ENCODE data around the gene ZNF205. TPM values are rescaled to one million over a fixed set of nuclear protein-coding genes. Genes with fewer than 3 reads are reported as not detected.
A peak's percentile ranks its signal among the peaks of the same experiment; 100 is the strongest.

The ZNF205 gene
- total and polyA plus RNA-seq, 5 donors, result 6.4 to 10.9 (median 9.9) TPM

- intact Hi-C loops (cut with DNase I), result no loop called here
- WGBS, result 72% methylated on average over 7 of the region's 7 CpGs
- Histone ChIP-seq H3K4me1 (ENCODE audit: control insufficient read depth, insufficient read depth, low read length) (peaks cover 4% of the 10 kb centered on the region), H3K27me3 (ENCODE audit: control insufficient read depth, insufficient read depth) (no peaks in the 10 kb centered on the region), H3K9me3 (ENCODE audit: control insufficient read depth, low read length) (no peaks in the 10 kb centered on the region), H3K27ac (ENCODE audit: low read length) (no peak overlapping the region), H3K4me3 (ENCODE audit: low read length) (no peak overlapping the region)
- ATAC-seq (no peak), DNase-seq (no peak)
Observed at GRCh38 chr16:3084969-3085670, 27.3 kb upstream of the ZNF205 start.

GRCh38 chr16:3085868-3086595, 26.4 kb upstream of the ZNF205 start:
- DNase-seq (peak in 1 of 3 donors; percentile 14), ATAC-seq (peak in 1 of 2 donors; percentile 3)
- Histone ChIP-seq H3K9me3 (ENCODE audit: control insufficient read depth, low read length) (no peaks in the 10 kb centered on the region), H3K27me3 (ENCODE audit: control insufficient read depth, insufficient read depth) (no peaks in the 10 kb centered on the region), H3K27ac (ENCODE audit: low read length) (peak overlapping the region; percentile 73), H3K4me1 (ENCODE audit: control insufficient read depth, insufficient read depth, low read length) (peaks cover 4% of the 10 kb centered on the region), H3K4me3 (ENCODE audit: low read length) (peak overlapping the region; percentile 29)
- intact Hi-C loops (cut with DNase I), result no loop called here
- WGBS, result 69% methylated on average over 17 of the region's 17 CpGs

DNA sequence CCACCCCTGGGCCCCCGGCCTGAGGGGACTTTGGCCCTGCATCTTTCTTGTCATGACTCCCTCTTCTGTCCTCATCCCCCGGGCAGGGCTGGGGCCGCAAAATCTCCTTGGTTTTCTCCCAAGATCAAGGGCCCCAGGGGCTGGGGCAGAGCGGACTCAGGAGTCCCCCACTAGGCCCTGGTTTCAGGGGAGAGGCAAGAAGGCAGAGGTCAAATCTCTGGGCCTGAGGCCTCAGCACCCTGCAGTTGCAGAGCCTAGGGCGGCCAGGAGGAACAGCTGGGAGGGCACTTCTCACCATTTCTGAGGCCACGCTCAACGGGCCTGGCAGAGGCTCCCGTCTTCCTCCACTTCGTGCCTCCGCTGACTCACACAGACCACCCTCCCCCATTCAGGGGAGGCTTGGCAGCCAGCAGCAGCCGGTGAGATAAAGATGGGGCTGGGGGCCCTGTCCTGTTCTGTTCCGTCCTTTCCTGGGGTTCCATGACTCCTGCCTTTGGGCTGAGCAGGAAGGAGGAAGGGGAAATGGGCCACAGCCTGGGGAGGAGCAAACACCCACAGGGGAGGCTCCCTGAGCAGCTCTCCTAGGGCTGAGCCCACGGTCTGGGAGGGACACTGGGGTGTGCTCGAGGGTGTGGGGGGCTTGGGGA, 25.7 kb upstream of the ZNF205 start:
- no peaks in the 10 kb centered on the region for H3K9me3 ChIP-seq (ENCODE audit: control insufficient read depth, low read length)
- ATAC-seq, result peak; percentile 67 to 83
- H3K27me3 ChIP-seq (ENCODE audit: control insufficient read depth, insufficient read depth), result no peaks in the 10 kb centered on the region
- H3K4me3 ChIP-seq (ENCODE audit: low read length), result peak overlapping the region; percentile 29
- peaks cover 4% of the 10 kb centered on the region for H3K4me1 ChIP-seq (ENCODE audit: control insufficient read depth, insufficient read depth, low read length)
- intact Hi-C loops (cut with DNase I), result no loop called here
- peak in 1 of 3 donors; percentile 66 for DNase-seq
- 45% methylated on average over 14 of the region's 14 CpGs for WGBS
- peak overlapping the region; percentile 73 for H3K27ac ChIP-seq (ENCODE audit: low read length)

DNA sequence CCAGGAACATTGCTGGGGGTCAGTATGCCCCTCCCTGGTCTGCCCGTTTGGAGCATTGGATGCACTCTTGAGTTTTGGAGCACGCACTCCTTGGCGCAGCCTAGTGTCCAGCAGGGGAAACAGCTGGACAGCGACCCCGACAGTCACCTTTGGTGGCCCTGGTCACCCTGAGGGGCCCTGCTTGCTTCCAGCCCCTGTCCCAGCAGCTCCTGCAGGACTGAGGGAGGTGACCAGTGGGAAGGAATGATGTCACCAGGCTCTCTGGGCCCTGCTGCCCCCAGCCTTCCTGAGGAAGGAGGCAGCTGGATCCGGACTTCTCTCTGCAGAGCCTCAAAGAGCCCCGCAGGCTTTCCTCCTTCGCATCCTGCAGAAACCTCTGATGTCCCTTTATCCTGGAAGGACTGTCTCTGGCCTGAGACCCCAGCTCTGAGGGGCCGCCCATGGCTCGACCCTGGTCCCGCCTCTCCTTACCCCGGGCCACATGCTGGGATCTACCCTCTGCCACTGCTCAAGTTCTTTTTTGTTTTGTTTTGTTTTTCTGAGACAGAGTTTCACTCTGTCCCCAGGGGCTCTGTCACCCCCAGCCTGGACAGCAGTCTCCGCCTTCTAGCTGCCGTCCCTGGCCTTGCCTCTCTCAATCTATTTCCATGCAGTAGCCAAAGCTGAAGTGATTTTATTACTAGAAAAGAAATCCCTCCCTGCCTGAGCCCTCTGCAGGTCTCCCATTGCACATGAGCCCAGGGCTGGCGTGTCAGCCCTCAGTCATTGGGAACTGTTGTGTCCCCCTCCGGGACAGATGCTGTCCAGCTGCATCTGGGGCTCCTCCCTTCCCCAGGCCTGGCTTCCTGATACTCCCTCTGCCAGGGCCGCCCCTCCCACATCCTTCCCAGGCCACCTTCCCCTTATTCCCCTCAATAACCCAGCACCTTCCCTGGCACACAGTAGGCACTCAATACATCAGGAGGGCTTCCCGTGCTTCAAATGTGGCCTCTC, 24.8 kb upstream of the ZNF205 start:
- intact Hi-C loops (cut with DNase I), result no loop called here
- Histone ChIP-seq H3K9me3 (ENCODE audit: control insufficient read depth, low read length) (no peaks in the 10 kb centered on the region), H3K4me3 (ENCODE audit: low read length) (peak overlapping the region; percentile 29), H3K27me3 (ENCODE audit: control insufficient read depth, insufficient read depth) (no peaks in the 10 kb centered on the region), H3K27ac (ENCODE audit: low read length) (peak overlapping the region; percentile 73), H3K4me1 (ENCODE audit: control insufficient read depth, insufficient read depth, low read length) (peaks cover 4% of the 10 kb centered on the region)
- DNase-seq (peak; percentile 55 to 80 (median 78)), ATAC-seq (peak; percentile 78 to 88)
- WGBS, result 34% methylated on average over 18 of the region's 18 CpGs

DNA sequence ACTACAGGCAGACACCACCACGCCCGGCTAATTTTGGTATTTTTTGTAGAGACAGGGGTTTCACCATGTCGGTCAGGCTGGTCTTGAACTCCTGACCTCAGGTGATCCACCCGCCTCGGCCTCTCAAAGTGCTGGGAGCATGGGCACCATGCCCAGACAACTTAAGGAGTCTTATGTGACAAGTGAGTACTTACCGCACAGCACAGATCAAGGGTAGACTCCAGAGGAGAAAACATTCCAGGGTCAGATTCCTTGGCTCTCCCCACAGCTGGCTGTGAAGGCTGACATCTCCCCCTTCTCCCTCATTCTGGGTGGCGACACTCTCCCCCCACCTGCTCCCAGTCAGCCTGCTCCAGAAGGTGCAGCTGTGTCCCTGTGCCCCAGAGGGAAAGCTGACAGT, 23.9 kb upstream of the ZNF205 start:
- ATAC-seq, result no peak
- peaks cover 4% of the 10 kb centered on the region for H3K4me1 ChIP-seq (ENCODE audit: control insufficient read depth, insufficient read depth, low read length)
- peak in 2 of 3 donors; percentile 21 to 43 for DNase-seq
- H3K9me3 ChIP-seq (ENCODE audit: control insufficient read depth, low read length), result no peaks in the 10 kb centered on the region
- H3K27me3 ChIP-seq (ENCODE audit: control insufficient read depth, insufficient read depth), result no peaks in the 10 kb centered on the region
- H3K4me3 ChIP-seq (ENCODE audit: low read length), result no peak overlapping the region
- intact Hi-C loops (cut with DNase I), result no loop called here
- 54% methylated on average over 7 of the region's 7 CpGs for WGBS
- no peak overlapping the region for H3K27ac ChIP-seq (ENCODE audit: low read length)

DNA sequence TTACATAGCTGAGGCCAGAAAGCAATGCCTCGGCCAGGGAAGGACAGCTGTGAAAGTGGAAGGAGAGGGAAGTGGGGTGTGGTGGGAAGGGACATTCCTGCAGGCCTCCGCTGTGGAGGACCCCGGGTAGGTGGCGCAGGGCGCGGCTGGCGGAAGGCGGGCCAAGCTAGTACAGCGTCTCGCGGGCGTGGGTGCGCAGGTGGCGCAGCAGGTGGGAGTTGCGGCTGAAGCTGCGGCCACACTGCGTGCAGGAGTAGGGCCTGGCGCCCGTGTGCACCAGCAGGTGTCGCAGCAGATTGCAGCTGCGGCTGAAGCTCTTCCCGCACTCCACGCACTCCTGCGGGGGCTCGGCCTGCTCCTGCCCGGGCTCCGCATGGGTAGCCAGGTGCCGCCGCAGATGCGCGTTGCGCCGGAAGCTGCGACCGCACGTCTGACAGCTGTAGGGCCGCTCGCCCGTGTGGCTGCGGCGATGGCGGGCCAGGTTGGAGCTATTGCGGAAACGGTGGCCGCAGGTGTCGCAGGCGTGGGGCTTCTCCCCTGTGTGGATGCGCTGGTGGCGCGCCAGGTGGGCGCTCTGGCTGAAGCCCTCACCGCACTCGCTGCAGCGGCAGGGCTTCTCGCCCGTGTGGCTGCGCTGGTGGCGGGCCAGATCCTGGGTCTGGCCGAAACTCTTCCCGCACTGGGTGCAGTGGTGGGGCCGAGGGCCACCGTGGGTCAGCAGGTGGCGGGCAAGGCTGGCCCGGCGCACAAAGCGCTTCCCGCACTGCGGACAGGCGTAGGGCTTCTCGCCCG, 23.3 kb upstream of the ZNF205 start:
- H3K27ac ChIP-seq (ENCODE audit: low read length), result no peak overlapping the region
- peak in 2 of 3 donors; percentile 49 to 51 for DNase-seq
- no peak overlapping the region for H3K4me3 ChIP-seq (ENCODE audit: low read length)
- no peaks in the 10 kb centered on the region for H3K27me3 ChIP-seq (ENCODE audit: control insufficient read depth, insufficient read depth)
- H3K9me3 ChIP-seq (ENCODE audit: control insufficient read depth, low read length), result no peaks in the 10 kb centered on the region
- intact Hi-C loops (cut with DNase I), result no loop called here
- peaks cover 4% of the 10 kb centered on the region for H3K4me1 ChIP-seq (ENCODE audit: control insufficient read depth, insufficient read depth, low read length)
- no peak for ATAC-seq
- 96% methylated on average over 71 of the region's 71 CpGs for WGBS

- DNase-seq (peak in 1 of 3 donors; percentile 45), ATAC-seq (no peak)
- 97% methylated on average over 81 of the region's 81 CpGs for WGBS
- Histone ChIP-seq H3K4me3 (ENCODE audit: low read length) (no peak overlapping the region), H3K9me3 (ENCODE audit: control insufficient read depth, low read length) (no peaks in the 10 kb centered on the region), H3K27me3 (ENCODE audit: control insufficient read depth, insufficient read depth) (no peaks in the 10 kb centered on the region), H3K4me1 (ENCODE audit: control insufficient read depth, insufficient read depth, low read length) (peaks cover 4% of the 10 kb centered on the region), H3K27ac (ENCODE audit: low read length) (no peak overlapping the region)
- intact Hi-C loops (cut with DNase I), result no loop called here
Observed at GRCh38 chr16:3089717-3090592, 22.4 kb upstream of the ZNF205 start.

DNA sequence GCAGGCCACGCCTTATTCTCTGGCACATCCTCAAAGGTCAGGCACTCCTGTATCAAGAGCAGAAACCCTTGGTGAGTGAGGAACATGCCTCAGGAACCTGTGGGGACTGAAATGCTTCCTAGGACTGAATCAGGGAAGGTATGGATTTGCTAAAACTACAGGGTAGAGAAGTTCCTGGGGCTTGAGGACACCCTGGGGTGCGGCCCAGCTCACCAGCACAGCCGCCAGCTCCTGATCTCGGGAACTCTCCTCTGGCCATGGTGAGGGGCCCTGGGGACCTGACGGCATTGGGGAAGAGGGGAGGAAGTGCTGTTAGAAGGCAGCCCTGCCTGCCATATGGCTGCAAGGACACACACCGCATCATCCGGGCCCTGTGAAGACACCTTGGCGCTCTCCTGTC, 20.8 kb upstream of the ZNF205 start:
- no peaks in the 10 kb centered on the region for H3K9me3 ChIP-seq (ENCODE audit: control insufficient read depth, low read length)
- peak in 1 of 3 donors; percentile 45 for DNase-seq
- peaks cover 4% of the 10 kb centered on the region for H3K4me1 ChIP-seq (ENCODE audit: control insufficient read depth, insufficient read depth, low read length)
- 85% methylated on average over 8 of the region's 8 CpGs for WGBS
- no peak for ATAC-seq
- H3K4me3 ChIP-seq (ENCODE audit: low read length), result no peak overlapping the region
- intact Hi-C loops (cut with DNase I), result no loop called here
- H3K27ac ChIP-seq (ENCODE audit: low read length), result no peak overlapping the region
- no peaks in the 10 kb centered on the region for H3K27me3 ChIP-seq (ENCODE audit: control insufficient read depth, insufficient read depth)

- H3K4me3 ChIP-seq (ENCODE audit: low read length), result no peak overlapping the region
Observed at GRCh38 chr16:3092501-3092941, 19.9 kb upstream of the ZNF205 start.

More at GRCh38 chr16:3092501-3092941, 19.9 kb upstream of the ZNF205 start:
- H3K4me1 ChIP-seq (ENCODE audit: control insufficient read depth, insufficient read depth, low read length), result peaks cover 4% of the 10 kb centered on the region
- 57% methylated on average over 20 of the region's 20 CpGs for WGBS
- peak in 1 of 3 donors; percentile 53 for DNase-seq
- no peak overlapping the region for H3K27ac ChIP-seq (ENCODE audit: low read length)
- ATAC-seq, result no peak
- H3K27me3 ChIP-seq (ENCODE audit: control insufficient read depth, insufficient read depth), result no peaks in the 10 kb centered on the region
- no peaks in the 10 kb centered on the region for H3K9me3 ChIP-seq (ENCODE audit: control insufficient read depth, low read length)
- intact Hi-C loops (cut with DNase I), result no loop called here
